Spleen (tissue), 7 donors: ENCODE measurements around the gene GOLGA1.

Experiments used
- POLR2A ChIP-seq, 3 donors: fragments of 450-650 bp; IDR thresholded peaks; one replicate each; pipeline ENCODE4 v1.5.1; 2017; ENCODE audit warnings: antibody characterized with exemption in 3 of 3, mild to moderate bottlenecking in 1 of 3
- TF ChIP-seq, protein P1 (sequence below), 11 experiments: fragments of 200-600 bp in 7 of 11; fragments of 450-650 bp in 4 of 11; sonication (generic) in 4 of 11; IDR thresholded peaks in 8 of 11; conservative IDR thresholded peaks in 3 of 11; 1 replicate in 7 of 11; 2 replicates in 4 of 11; pipeline versions ENCODE4 v1.4.0 to v1.8.0; 2016 to 2021; ENCODE audit warnings: antibody characterized with exemption in 11 of 11, inconsistent platforms in 4 of 11, mild to moderate bottlenecking in 1 of 11
- donor health status: DM: no; HTN: no; CAD: no; lungs with moderate emphysema.
- donor health status: DM: no; HTN: no; CAD: no.
- donor health status: DM: no; HTN: no; CAD: no.

DNA sequence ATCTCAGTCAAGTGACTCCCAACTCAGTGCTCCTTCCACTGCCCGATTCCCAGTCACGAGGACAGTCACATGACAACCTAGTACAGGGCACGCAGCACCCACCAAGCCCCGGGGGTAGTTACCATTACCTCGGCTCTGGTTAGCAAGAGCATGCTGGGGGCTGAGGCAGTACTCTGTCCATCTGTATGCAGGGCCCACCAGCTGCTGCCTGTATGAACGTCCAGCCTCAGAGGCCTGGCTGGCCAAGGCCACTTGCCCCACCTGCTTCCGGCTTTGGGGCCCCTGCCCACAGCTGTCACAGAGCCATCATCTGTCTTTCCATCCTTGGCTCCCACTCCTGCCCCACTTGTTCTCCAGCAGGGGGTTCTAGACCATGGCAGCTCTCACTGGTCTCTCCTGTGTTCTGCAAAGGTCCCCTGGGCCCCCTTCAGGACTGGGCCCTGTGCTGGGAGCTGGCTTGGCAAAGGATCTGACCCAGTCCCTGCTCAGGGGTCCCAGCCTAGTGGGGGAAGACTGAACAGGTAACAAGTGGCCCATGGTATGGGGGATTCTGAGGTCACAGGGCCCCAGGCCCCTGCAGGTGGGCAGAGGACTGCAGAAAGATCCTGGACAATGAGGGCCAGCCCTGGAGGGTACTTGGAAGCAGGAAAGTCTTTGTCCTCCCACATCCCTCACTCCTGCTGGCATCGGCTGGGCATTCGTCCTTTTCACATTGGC is 82.4 kb downstream of the GOLGA1 start:
- TF ChIP-seq POLR2A (IDR thresholded peaks at IDR 0.05) = no peak
- TF ChIP-seq, protein P1, sequence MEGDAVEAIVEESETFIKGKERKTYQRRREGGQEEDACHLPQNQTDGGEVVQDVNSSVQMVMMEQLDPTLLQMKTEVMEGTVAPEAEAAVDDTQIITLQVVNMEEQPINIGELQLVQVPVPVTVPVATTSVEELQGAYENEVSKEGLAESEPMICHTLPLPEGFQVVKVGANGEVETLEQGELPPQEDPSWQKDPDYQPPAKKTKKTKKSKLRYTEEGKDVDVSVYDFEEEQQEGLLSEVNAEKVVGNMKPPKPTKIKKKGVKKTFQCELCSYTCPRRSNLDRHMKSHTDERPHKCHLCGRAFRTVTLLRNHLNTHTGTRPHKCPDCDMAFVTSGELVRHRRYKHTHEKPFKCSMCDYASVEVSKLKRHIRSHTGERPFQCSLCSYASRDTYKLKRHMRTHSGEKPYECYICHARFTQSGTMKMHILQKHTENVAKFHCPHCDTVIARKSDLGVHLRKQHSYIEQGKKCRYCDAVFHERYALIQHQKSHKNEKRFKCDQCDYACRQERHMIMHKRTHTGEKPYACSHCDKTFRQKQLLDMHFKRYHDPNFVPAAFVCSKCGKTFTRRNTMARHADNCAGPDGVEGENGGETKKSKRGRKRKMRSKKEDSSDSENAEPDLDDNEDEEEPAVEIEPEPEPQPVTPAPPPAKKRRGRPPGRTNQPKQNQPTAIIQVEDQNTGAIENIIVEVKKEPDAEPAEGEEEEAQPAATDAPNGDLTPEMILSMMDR (IDR thresholded peaks at IDR 0.05 in 8 of 11, conservative IDR thresholded peaks at IDR 0.05 in 3 of 11) = no peak
